Kidney (tissue), 14 donors: Measurements from ENCODE around the gene GINS1. TPM values are rescaled to one million over a fixed set of nuclear protein-coding genes. Genes with fewer than 3 reads are reported as not detected.

ENCODE experiments used
- DNase-seq, 5 donors: peaks; one replicate each; pipeline ENCODE4 v3.0.0-alpha.2; 2013 to 2020
- FAIRE-seq: peaks from 2 replicates; lab custom pipeline; 2012; peaks lifted over from hg19 to GRCh38; lab: Jason Lieb, UNC
- H3K27ac ChIP-seq, 2 donors: one replicate each; pipeline ENCODE4 v1.7.0; 2013; ENCODE audit warnings: low read depth in 2 of 2, low read length in 2 of 2, inconsistent platforms in 1 of 2
- H3K27me3 ChIP-seq: one replicate; pipeline ENCODE4 v1.7.1; 2013; ENCODE audit warnings: low read length, inconsistent platforms; ENCODE audit not compliant: control insufficient read depth, insufficient read depth
- H3K36me3 ChIP-seq, 3 donors: one replicate each; pipeline versions ENCODE4 v1.7.0 to v1.7.1; 2013; ENCODE audit warnings: low read length in 3 of 3, control low read depth in 1 of 3, inconsistent platforms in 1 of 3; ENCODE audit not compliant: insufficient read depth in 3 of 3, control insufficient read depth in 2 of 3
- H3K4me1 ChIP-seq, 3 donors: one replicate each; pipeline versions ENCODE4 v1.7.0 to v1.7.1; 2013; ENCODE audit warnings: low read length in 3 of 3, inconsistent platforms in 1 of 3, low read depth in 1 of 3; ENCODE audit not compliant: control insufficient read depth in 2 of 3, insufficient read depth in 2 of 3
- H3K4me3 ChIP-seq, 3 donors: one replicate each; pipeline versions ENCODE4 v1.7.0 to v1.8.1; 2013; ENCODE audit warnings: low read length in 3 of 3, control low read depth in 1 of 3, inconsistent platforms in 1 of 3
- H3K9ac ChIP-seq, 3 donors: one replicate each; pipeline versions ENCODE4 v1.7.0 to v1.7.1; 2013; ENCODE audit warnings: low read length in 3 of 3, control low read depth in 1 of 3, inconsistent platforms in 1 of 3
- H3K9me3 ChIP-seq, 3 donors: one replicate each; pipeline versions ENCODE4 v1.7.0 to v1.7.1; 2013; ENCODE audit warnings: low read length in 3 of 3, control low read depth in 1 of 3, inconsistent platforms in 1 of 3; ENCODE audit not compliant: control insufficient read depth in 2 of 3, insufficient read depth in 1 of 3
- intact Hi-C: fragments of 100-400 bp; cut with DNase I; formaldehyde crosslinking; loops from one replicate; pipeline ENCODE4 v1.11.1; 2022
- polyA plus RNA-seq: library from polyadenylated mRNA; stranded (reverse); fragments of 350-450 nt; fragmentation: Illumina TruSeq; extraction: RNeasy Lipid Tissue Mini Kit (QIAGEN cat#74804); gene quantifications from one replicate; pipeline ENCODE4 v1.2.3, GENCODE V29; 2014; ENCODE audit warnings: low read depth, low replicate concordance; ENCODE audit not compliant: insufficient read depth
- total RNA-seq: library from RNA; stranded (reverse); fragmentation: NEBNext Ultra II Directional; extraction: Animal tissue kit (Norgen Biotek cat#: 25700); gene quantifications from one replicate; pipeline ENCODE4 v1.2.1, GENCODE V29; 2021
- TF ChIP-seq, protein P1 (sequence below): IDR thresholded peaks from 3 replicates; pipeline ENCODE4 v1.5.1; 2012; ENCODE audit warnings: mild to moderate bottlenecking, moderate library complexity, borderline replicate concordance; ENCODE audit not compliant: insufficient read depth; ENCODE audit errors: extremely low read depth
- donor health status: control.
- donor health status: control.
- donor health status: control.
- donor health status: control.
- donor health status: control.
- donor health status: DM: yes; HTN: yes; CAD: no.
- donor health status: Normal renal cell carcinoma (clear cell type).

The GINS1 gene
- total and polyA plus RNA-seq, 2 donors from 2014 or later, result 1.1 to 2.4 TPM

DNA sequence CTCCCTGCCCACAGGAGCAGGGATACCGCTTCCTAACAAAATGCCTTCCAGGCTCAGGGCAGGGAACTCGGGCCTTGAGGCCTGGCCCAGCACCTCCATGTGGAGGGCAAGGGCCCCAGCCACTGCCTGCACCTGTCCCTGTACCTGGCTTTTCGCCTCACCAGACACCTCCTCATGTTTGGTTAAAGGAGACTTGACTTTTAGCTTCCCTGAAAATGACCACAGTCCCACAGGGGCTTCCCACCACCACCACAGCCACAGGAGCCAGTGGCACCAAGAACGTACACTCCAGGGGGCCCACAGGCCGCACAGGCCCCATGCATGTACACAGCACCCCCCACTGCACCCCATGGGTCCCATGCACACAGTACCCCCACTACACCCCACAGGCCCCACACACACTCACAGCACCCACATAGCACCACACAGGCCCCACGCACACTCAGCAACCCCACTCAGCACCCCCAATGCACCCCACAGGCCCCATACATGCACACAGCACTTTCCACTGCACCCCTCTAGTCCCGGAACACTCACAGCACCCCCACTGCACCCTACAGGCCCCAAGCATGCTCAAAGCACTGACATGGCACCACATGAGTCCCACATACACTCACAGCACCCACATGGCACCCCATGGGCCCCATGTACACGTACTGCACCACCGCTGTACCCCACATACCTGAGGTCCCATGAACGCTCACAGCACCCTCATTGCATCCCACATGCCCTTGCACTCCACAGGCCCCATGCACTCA is 86.5 kb downstream of the GINS1 start:
- Histone ChIP-seq H3K4me3 (no peak overlapping the region), H3K9me3 (no peaks in the 10 kb centered on the region), H3K27me3 (no peaks in the 10 kb centered on the region), H3K36me3 (peaks cover 0 to 41% (median 2%) of the 10 kb centered on the region in 3 donors), H3K9ac (no peak overlapping the region), H3K27ac (no peak overlapping the region), H3K4me1 (no peaks in the 10 kb centered on the region)
- TF ChIP-seq, protein P1, sequence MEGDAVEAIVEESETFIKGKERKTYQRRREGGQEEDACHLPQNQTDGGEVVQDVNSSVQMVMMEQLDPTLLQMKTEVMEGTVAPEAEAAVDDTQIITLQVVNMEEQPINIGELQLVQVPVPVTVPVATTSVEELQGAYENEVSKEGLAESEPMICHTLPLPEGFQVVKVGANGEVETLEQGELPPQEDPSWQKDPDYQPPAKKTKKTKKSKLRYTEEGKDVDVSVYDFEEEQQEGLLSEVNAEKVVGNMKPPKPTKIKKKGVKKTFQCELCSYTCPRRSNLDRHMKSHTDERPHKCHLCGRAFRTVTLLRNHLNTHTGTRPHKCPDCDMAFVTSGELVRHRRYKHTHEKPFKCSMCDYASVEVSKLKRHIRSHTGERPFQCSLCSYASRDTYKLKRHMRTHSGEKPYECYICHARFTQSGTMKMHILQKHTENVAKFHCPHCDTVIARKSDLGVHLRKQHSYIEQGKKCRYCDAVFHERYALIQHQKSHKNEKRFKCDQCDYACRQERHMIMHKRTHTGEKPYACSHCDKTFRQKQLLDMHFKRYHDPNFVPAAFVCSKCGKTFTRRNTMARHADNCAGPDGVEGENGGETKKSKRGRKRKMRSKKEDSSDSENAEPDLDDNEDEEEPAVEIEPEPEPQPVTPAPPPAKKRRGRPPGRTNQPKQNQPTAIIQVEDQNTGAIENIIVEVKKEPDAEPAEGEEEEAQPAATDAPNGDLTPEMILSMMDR, result no peak
- peak in 1 of 5 donors; percentile 46 for DNase-seq
- no peak for FAIRE-seq
- intact Hi-C loops, result no loop called here

- intact Hi-C loops, result no loop called here
Observed at GRCh38 chr20:25494506-25495188, 87.2 kb downstream of the GINS1 start.

DNA sequence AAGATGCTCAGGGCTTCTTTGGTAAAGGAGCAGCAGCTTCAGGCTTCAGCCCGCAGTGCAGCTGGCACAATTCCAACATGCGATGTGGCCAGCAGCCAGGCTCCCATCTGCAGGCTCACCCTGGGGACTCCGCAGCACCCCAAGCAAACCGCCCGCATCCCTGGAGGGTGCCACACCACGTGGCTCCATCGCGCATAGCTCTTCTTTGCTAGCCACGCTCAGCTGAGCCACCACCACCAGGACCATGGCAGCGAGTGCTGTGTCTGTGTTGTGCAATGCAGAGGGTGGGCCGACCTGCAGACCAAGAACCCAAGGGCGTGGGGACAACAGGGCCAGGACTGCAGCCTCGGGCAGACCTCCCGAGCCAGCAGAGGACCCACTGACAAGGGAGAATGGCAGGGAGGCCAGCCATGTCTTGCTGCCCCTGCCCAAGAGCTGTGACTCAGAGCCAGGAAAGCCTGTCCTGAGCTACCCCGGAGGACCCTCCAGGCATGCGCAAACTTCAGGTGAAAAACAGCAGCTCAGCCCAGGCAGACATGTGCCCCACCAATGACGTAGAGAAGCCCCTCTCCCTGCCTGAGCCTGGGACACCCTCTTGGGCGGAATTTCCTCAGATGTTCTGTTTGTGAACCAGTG is 87.8 kb downstream of the GINS1 start:
- TF ChIP-seq, protein P1, result no peak
- H3K27me3 ChIP-seq, result no peaks in the 10 kb centered on the region
- peaks cover 0 to 31% (median 4%) of the 10 kb centered on the region in 3 donors for H3K36me3 ChIP-seq
- no peaks in the 10 kb centered on the region for H3K9me3 ChIP-seq
- intact Hi-C loops, result no loop called here
- FAIRE-seq (no peak), DNase-seq (peak in 1 of 5 donors; percentile 60)
- H3K27ac ChIP-seq, result no peak overlapping the region
- H3K4me1 ChIP-seq, result no peaks in the 10 kb centered on the region
- H3K9ac ChIP-seq, result no peak overlapping the region
- H3K4me3 ChIP-seq, result no peak overlapping the region

More at GRCh38 chr20:25494506-25495188, 87.2 kb downstream of the GINS1 start:
- H3K9ac ChIP-seq, result no peak overlapping the region
- no peaks in the 10 kb centered on the region for H3K27me3 ChIP-seq
- peaks cover 0 to 34% (median 4%) of the 10 kb centered on the region in 3 donors for H3K36me3 ChIP-seq
- H3K27ac ChIP-seq, result no peak overlapping the region
- no peaks in the 10 kb centered on the region for H3K9me3 ChIP-seq
- DNase-seq, result peak in 1 of 5 donors; percentile 54
- TF ChIP-seq, protein P1, result no peak
- H3K4me1 ChIP-seq, result no peaks in the 10 kb centered on the region
- no peak overlapping the region for H3K4me3 ChIP-seq
- FAIRE-seq, result no peak
